Ovary (tissue), 3 donors: ENCODE measurements around the gene HS6ST2.

ENCODE experiments used
- CTCF ChIP-seq, 3 donors: fragments of 450-650 bp in 2 of 3; fragments of 200-600 bp in 1 of 3; IDR thresholded peaks; one replicate each; pipeline versions ENCODE4 v1.5.1 to v1.8.0; 2016 to 2022; ENCODE audit warnings: antibody characterized with exemption in 3 of 3, mild to moderate bottlenecking in 1 of 3
- EP300 ChIP-seq: sonication (generic); formaldehyde crosslinking; IDR thresholded peaks from one replicate; pipeline ENCODE4 v1.6.1; 2017; ENCODE audit warnings: antibody characterized with exemption
- donor health status: DM: no; HTN: no; CAD: no.

- no peak for TF ChIP-seq CTCF (IDR thresholded peaks at IDR 0.05)
- no peak for TF ChIP-seq EP300
Measured at GRCh38 chrX:132802033-132802432, 156.4 kb downstream of the HS6ST2 start.
